GM12878 (cell line): ENCODE data around the gene MTFR1L. TPM values are rescaled to one million over a fixed set of nuclear protein-coding genes. Genes with fewer than 3 reads are reported as not detected.

Experiments
- ATF3 ChIP-seq: IDR thresholded peaks from 2 replicates; pipeline ENCODE4 v1.6.1; 2011; ENCODE audit warnings: low read depth, mild to moderate bottlenecking, low read length, moderate library complexity, borderline replicate concordance; ENCODE audit errors: extremely low read depth
- ATF7 ChIP-seq: fragments of 450-650 bp; IDR thresholded peaks from 2 replicates; pipeline ENCODE4 v1.6.1; 2016; ENCODE audit warnings: low read depth, mild to moderate bottlenecking
- BCL11A ChIP-seq: IDR thresholded peaks from 2 replicates; pipeline ENCODE4 v1.6.1; 2011; ENCODE audit warnings: low read depth, low read length
- CEBPB ChIP-seq, 2 experiments: fragments of 150-350 bp in 1 of 2; IDR thresholded peaks; 2 replicates each; pipeline ENCODE4 v1.6.1; 2012 to 2014; ENCODE audit warnings: low read depth in 2 of 2, low read length in 2 of 2, borderline replicate concordance in 1 of 2, inconsistent platforms in 1 of 2
- CHD1 ChIP-seq: IDR thresholded peaks from 2 replicates; pipeline ENCODE4 v1.6.1; 2012; ENCODE audit warnings: low read depth, low read length, improper control_type of control experiment
- CREM ChIP-seq: IDR thresholded peaks from 2 replicates; pipeline ENCODE4 v1.6.1; 2014; ENCODE audit warnings: antibody characterized with exemption, low read depth
- EED ChIP-seq: sonication (generic); IDR thresholded peaks from 2 replicates; pipeline ENCODE4 v1.6.1; 2016; ENCODE audit warnings: antibody characterized with exemption, low read depth
- FOS ChIP-seq: IDR thresholded peaks from 3 replicates; pipeline ENCODE4 v1.6.1; 2011; ENCODE audit warnings: borderline replicate concordance; ENCODE audit not compliant: insufficient read length; ENCODE audit errors: extremely low read depth
- IKZF1 ChIP-seq: fragments of 450-650 bp; conservative IDR thresholded peaks from 2 replicates; pipeline ENCODE4 v1.6.1; 2017; ENCODE audit warnings: antibody characterized with exemption, mild to moderate bottlenecking
- IRF4 ChIP-seq: IDR thresholded peaks from 2 replicates; pipeline ENCODE4 v1.6.1; 2011; ENCODE audit warnings: low read depth, low read length
- KDM1A ChIP-seq: fragments of 200-600 bp; sonication (generic); IDR thresholded peaks from 2 replicates; pipeline ENCODE4 v1.6.1; 2016; ENCODE audit warnings: borderline replicate concordance
- LARP7 ChIP-seq: fragments of 450-650 bp; IDR thresholded peaks from 2 replicates; pipeline ENCODE4 v1.6.1; 2017; ENCODE audit warnings: mild to moderate bottlenecking
- NFIC ChIP-seq: IDR thresholded peaks from 2 replicates; pipeline ENCODE4 v1.6.1; 2012; ENCODE audit warnings: low read depth, mild to moderate bottlenecking, inconsistent platforms, low read length, moderate library complexity
- POLR2A ChIP-seq: IDR thresholded peaks from 2 replicates; pipeline ENCODE4 v1.6.1; 2011; ENCODE audit warnings: low read depth, mild to moderate bottlenecking, low read length
- RELA ChIP-seq: fragments of 450-650 bp; IDR thresholded peaks from 2 replicates; pipeline ENCODE4 v1.8.0; 2014; ENCODE audit warnings: borderline replicate concordance; ENCODE audit not compliant: partially characterized antibody
- ZBTB11 ChIP-seq: fragments of 450-650 bp; formaldehyde crosslinking; IDR thresholded peaks from 2 replicates; pipeline ENCODE4 v1.5.0; 2022; ENCODE audit warnings: mild to moderate bottlenecking, missing genetic modification characterization
- ZNF384 ChIP-seq: IDR thresholded peaks from 2 replicates; pipeline ENCODE4 v1.6.1; 2012; ENCODE audit warnings: low read depth, mild to moderate bottlenecking, low read length, improper control_type of control experiment, borderline replicate concordance
- ZNF592 ChIP-seq: fragments of 450-650 bp; IDR thresholded peaks from 2 replicates; pipeline ENCODE4 v1.6.1; 2017; ENCODE audit warnings: mild to moderate bottlenecking, moderate library complexity
- ZNF622 ChIP-seq: fragments of 450-650 bp; IDR thresholded peaks from 2 replicates; pipeline ENCODE4 v1.6.1; 2017; ENCODE audit warnings: mild to moderate bottlenecking, inconsistent platforms
- ZZZ3 ChIP-seq: IDR thresholded peaks from 2 replicates; pipeline ENCODE4 v1.6.1; 2011; ENCODE audit warnings: low read depth; ENCODE audit not compliant: control insufficient read depth, insufficient read length
- polyA plus RNA-seq, 11 experiments: library from polyadenylated mRNA; depleted of rRNA in 4 of 11; unstranded in 6 of 11; stranded (reverse) in 5 of 11; fragments of >200 nt; fragmentation: Nextera tagmentation in 4 of 11; fragmentation: Illumina TruSeq in 1 of 11; extraction: Ambion mirVana in 4 of 11; extraction: Trizol in 1 of 11; gene quantifications; 1 replicate in 1 of 11; 2 replicates in 10 of 11; pipeline versions ENCODE4 v1.2.1 to v1.2.3, GENCODE V29; 2011 to 2016; ENCODE audit warnings: inconsistent platforms in 2 of 11, missing spikeins in 2 of 11, low read depth in 1 of 11
- total RNA-seq, 4 experiments: library from RNA; depleted of rRNA in 3 of 4; stranded (reverse); fragments of >200 nt in 3 of 4; fragmentation: Illumina TruSeq in 1 of 4; extraction: Trizol in 1 of 4; gene quantifications; 2 replicates each; pipeline versions ENCODE4 v1.2.1 to v1.2.3, GENCODE V29; 2013 to 2021

Gene MTFR1L
- total and polyA plus RNA-seq, 10 of the 15 experiments (the other 5 are each of a cell fraction or from before 2014, with no cell fraction given) = 16.9 to 44.2 (median 30.3) TPM

- TF ChIP-seq ATF7 (no peak), CHD1 (no peak), BCL11A (no peak), ZNF592 (no peak), POLR2A (peak; percentile 51; the same call in 1 of the 2 replicates), CREM (peak; percentile 62; the same call in 1 of the 2 replicates), ZNF622 (no peak), FOS (no peak), IRF4 (no peak), RELA (no peak), ZBTB11 (CRISPR knock-in tag) (no peak), ZNF384 (no peak), NFIC (no peak), LARP7 (peak; percentile 84), IKZF1 (peak; percentile 77), EED (peak; percentile 50; the same call in 1 of the 2 replicates), KDM1A (no peak), ATF3 (no peak), ZZZ3 (no peak), CEBPB (IDR thresholded peaks at IDR 0.05; ENCODE audit: borderline replicate concordance in 1 of 2, low read depth in 2 of 2, low read length in 2 of 2) (no peak)
Measured at GRCh38 chr1:25875154-25875855, 55.6 kb downstream of the MTFR1L start, which contains the start of gene PAQR7 (continued).
